Stimulated activated CD4-positive, alpha-beta T cell treated with anti-CD3 and anti-CD28 coated beads, Interleukin-1b, Interleukin-23, amount 100 ng/mL, for 48 hours (primary cell): ENCODE measurements around the gene DDX31.
"Not testable (repeated sequence)": the region's sequence is repeated elsewhere in the genome, so short reads cannot be mapped to it uniquely, and the experiment has no call there.

Source experiments
- DNase-seq: peaks from one replicate; pipeline ENCODE4 v3.0.0-alpha.2; 2020

The DDX31 gene

DNA sequence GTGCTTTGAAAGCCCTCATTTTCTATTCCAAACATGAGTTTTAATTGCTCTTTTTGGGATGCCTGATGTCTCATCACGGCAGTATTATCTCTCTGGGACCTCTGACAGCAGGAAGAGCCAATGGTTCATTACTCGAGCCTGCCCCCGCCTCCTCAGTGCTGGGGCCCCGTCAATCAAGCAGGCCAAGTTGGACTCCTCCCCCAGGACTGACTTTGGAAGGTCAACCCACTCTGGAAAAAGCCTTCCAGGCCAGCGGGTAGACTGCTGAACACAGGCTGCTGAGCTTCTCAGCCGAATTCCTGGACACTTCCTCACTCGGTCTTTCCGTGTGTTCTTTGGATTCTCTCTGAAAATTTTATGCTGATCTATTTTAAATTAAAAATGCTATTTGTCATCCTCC, 96.9 kb downstream of the DDX31 start:
- no peak for DNase-seq

- no peak for DNase-seq
These were observed 97.8 kb downstream of the DDX31 start for GRCh38 chr9:132571806-132572600.

DNA sequence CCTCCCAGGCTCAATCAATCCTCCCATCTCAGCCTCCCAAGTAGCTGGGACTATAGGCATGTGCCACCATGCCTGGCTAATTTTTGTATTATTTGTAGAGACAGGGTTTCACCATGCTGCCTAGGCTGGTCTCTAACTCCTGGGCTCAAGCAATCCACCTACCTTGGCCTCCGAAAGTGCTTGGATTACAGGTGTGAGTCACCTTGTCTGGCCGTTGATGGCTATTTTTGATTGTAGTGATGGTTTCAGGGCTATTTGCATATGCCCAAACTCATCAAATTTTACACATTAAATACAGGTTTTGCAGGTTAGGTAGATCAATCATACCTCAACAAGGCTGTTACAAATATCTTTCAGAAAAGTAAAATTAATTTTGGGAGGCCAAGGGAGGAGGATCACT, 101.0 kb downstream of the DDX31 start:
- DNase-seq, result not testable (repeated sequence)

- no peak for DNase-seq
These were observed 105.3 kb downstream of the DDX31 start for GRCh38 chr9:132564526-132564925.

- DNase-seq, result no peak
These were observed 107.5 kb downstream of the DDX31 start for GRCh38 chr9:132562306-132562573.

DNA sequence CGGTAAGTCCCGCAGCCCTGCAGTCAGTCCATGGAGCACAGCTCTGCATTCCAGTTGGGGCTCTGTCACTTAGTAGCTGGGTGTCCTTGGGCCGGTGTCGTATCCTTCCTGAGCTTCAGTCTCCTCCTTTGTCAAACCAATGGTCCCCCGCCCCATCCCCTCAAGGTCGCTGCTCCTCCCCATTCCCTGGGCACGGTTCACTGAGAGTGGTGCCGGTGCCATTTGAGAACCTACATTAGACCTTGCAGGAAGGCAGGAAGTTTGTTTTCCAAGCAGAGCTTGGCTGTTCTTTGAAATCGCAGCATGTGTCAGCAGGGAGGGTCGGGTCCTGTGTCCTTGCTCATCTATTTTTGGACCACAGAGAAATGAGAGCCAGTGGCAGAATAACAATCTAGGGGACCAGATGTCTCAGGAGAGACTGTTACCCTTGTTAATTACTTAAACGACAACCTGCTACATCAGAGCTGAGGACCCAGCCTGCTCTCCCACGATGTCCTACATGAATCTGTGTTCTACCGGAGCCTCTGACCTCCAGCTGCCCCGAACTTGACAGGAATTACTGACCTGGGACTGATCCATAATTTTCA, 109.1 kb downstream of the DDX31 start:
- no peak for DNase-seq

- no peak for DNase-seq
These were observed 110.1 kb downstream of the DDX31 start for GRCh38 chr9:132559711-132560110.

GRCh38 chr9:132557159-132557558, 112.6 kb downstream of the DDX31 start:
- no peak for DNase-seq

DNA sequence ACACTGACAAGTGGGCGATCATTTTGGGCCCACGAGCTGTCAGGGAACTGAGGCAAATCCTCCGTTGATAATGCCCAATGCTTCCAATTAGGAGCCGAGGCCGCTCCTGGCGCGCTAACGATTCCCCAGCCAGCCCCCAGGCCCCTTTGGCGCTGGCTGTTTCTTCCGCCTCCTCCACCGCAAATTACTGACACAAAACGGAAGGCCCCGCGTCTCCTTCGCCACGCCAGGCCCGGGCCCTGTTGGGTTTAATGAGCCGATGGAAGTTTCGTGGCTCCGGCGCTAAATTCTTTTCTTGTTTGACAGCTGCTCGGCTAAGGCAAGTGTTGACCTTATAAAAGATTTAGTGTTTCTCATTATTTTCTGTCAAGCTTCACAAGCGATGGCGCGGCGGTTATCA, 113.1 kb downstream of the DDX31 start:
- DNase-seq, result no peak

DNA sequence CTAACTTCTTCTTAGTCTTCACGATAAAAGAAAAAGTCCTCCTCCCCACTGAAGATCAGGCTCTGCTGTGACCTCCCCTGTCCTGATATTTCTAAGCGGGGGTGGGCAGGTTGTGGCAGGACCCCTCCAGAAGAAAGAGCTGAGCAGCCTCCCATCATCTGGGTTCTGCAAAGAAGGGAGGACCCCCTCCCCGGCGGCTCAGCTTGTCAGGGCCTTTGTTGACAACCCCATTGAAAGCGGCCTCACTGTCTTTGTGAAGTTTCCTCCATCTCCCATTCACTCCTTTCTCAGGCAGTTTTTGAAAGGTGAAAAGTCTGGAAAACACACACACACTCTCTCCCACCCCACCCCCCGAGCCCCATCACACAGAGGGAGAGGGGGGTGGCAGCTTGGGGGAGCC, 113.5 kb downstream of the DDX31 start:
- DNase-seq, result no peak

DNA sequence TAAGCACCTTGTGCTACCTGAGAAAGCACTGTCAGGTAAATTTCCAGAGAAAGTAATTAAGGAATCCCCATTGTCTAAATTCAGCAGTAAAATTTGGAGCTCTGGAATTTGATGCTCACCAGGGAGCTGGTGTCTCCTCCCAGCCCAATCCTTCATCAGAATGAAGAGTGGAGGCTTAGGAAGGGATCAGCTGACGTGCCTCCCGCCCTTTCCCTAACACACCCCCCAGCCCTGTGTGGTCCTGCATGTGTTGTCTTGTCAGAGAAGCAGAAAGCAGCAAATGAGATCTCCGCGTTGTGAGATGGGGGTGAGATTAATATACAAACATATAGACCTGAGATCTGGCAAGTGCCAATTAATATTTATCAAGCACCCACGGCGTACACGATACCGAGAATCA, 114.3 kb downstream of the DDX31 start:
- DNase-seq, result no peak

GRCh38 chr9:132554755-132555154, 115.0 kb downstream of the DDX31 start:
- no peak for DNase-seq

GRCh38 chr9:132552041-132552440, 117.7 kb downstream of the DDX31 start:
- no peak for DNase-seq

GRCh38 chr9:132551556-132551955, 118.2 kb downstream of the DDX31 start:
- DNase-seq, result no peak

- no peak for DNase-seq
These were observed 120.8 kb downstream of the DDX31 start for GRCh38 chr9:132548751-132549640.

DNA sequence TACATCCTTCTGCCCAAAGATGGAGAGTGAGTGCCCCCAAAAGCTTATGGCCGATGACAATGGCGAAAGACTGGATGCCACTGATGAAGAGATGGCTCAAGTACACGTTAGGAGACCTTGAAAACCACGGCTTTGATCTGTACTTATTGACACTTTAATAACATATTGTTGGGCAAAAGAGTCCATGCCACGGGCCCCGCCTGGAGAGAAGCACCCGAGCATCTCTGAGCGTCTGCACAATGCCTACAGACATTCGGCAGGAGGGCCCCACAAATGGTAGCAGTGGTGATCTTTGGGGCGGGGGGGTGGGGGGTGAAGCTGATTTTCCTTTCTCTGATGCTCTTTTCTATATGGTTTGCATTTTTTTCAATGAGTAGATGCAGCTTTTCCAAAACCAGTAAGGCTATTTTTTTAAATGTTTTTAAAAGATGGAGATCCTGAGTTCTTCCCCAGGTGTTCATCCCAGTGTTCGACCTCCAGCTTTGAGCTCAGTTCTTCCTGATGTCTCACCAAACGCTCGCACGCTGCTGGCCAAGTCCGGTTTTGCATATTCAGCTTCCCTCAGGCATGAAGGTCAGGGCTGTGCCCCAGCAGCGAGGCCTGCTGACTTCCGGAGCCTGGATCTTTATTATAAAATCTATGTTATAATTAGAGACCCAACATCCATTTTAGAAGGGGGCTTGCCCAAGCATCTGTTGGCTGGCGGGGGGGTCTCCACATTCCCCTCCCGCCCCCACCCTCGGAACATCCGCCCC, 121.6 kb downstream of the DDX31 start:
- DNase-seq, result no peak

GRCh38 chr9:132547436-132547835, 122.3 kb downstream of the DDX31 start:
- no peak for DNase-seq

- no peak for DNase-seq
These were observed 122.7 kb downstream of the DDX31 start for GRCh38 chr9:132547052-132547431.

- DNase-seq, result no peak
These were observed 123.4 kb downstream of the DDX31 start for GRCh38 chr9:132546148-132547051.

DNA sequence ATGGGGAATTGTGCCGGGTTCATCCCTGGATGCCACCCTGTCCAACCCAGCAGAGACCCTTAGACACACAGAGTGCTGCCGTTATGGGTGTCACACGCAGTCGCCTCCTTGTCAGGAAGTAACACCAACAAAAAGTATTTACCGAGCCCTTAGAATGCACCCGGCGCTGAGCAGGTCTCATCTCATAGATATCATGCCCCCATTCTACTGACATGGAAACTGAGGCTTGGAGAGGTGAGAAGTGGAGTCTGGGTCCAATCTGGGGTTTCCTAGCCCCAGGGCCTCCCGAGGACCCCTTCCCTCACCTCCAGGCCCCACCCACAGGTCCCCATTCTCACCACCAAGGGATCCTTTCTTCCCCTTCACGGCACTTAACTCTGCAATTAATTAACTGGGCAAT, 124.2 kb downstream of the DDX31 start:
- DNase-seq, result no peak

DNA sequence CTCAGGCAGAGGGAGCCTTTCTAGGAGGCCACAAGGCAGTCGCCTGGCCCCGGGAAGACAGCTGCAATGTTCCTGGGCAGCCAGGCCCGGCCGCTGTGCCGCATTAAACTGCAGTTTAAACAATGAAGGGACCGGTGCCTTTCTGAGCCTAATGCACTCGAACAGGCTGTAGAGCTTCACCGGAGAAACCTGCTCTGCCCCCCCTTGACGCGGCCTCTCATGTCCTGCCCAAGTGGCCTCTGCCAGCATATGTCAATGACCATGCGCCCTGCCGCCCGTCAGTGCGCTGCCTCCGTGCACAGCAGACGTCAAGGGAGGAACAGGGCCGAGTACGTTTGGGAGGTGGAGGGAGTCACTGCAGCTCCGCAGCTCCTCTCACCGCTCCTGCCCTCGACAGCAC, 125.8 kb downstream of the DDX31 start:
- no peak for DNase-seq

- no peak for DNase-seq
These were observed 126.5 kb downstream of the DDX31 start for GRCh38 chr9:132543251-132543650.
